Activated CD4-positive, alpha-beta T cell treated with anti-CD3 and anti-CD28 coated beads, Interleukin-2, amount 10 ng/mL, durations not matched to agents 7 days and 5 days (primary cell): Measurements from ENCODE around the gene CHST2. TPM values are rescaled to one million over a fixed set of nuclear protein-coding genes. Genes with fewer than 3 reads are reported as not detected.

Experiments used
- CTCF ChIA-PET: fragments of 350-600 bp; sonication (Branson Sonifier 250); formaldehyde crosslinking; loops from one replicate; lab custom pipeline; 2021; ENCODE audit warnings: antibody characterized with exemption; lab: Charles Lee
- POLR2A ChIA-PET: fragments of 350-600 bp; sonication (Branson Sonifier 250); formaldehyde crosslinking; loops from one replicate; lab custom pipeline; 2021; ENCODE audit warnings: antibody characterized with exemption; lab: Charles Lee
- DNase-seq: peaks from one replicate; pipeline ENCODE4 v3.0.0-alpha.2; 2020
- H3K27ac Mint-ChIP-seq: one replicate; pipeline ENCODE4 v1.8.0; 2021; ENCODE audit warnings: mild to moderate bottlenecking, moderate library complexity, mixed read lengths
- H3K27me3 Mint-ChIP-seq: one replicate; pipeline ENCODE4 v1.8.0; 2021; ENCODE audit warnings: mixed read lengths
- H3K36me3 Mint-ChIP-seq: one replicate; pipeline ENCODE4 v1.8.0; 2021; ENCODE audit warnings: low read depth, mixed read lengths
- H3K4me1 Mint-ChIP-seq: one replicate; pipeline ENCODE4 v1.8.0; 2021; ENCODE audit warnings: mixed read lengths
- H3K4me3 Mint-ChIP-seq: one replicate; pipeline ENCODE4 v1.8.0; 2021; ENCODE audit warnings: mild to moderate bottlenecking, moderate library complexity, mixed read lengths
- H3K9me3 Mint-ChIP-seq: one replicate; pipeline ENCODE4 v1.8.0; 2021; ENCODE audit warnings: mixed read lengths
- total RNA-seq, 2 experiments: library from RNA; stranded (reverse); gene quantifications; one replicate each; pipeline ENCODE4 v1.2.3, GENCODE V29; 2021

The CHST2 gene
- total RNA-seq, 2 experiments from 2014 or later = 1.3 to 1.7 TPM

DNA sequence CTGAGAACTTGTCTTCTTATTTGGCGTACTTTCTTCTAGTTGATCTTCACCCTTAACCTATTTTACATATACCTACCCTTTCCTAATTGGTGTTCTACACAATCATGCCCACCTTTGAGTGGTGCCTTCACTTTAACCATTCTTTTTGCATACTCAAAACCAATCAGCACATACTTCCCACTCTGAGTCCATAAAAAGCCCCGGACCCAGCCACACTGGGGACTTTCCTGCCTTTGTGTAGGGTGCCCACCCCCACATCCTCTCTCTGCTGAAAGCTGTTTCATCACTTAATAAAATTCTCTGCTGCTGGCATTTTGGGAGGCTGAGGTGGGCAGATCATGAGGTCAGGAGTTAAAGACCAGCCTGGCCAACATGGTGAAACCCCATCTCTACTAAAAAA lies 15.9 kb upstream of the CHST2 start:
- H3K27me3 Mint-ChIP-seq = no peaks in the 10 kb centered on the region
- no peaks in the 10 kb centered on the region for H3K36me3 Mint-ChIP-seq
- no peak overlapping the region for H3K4me3 Mint-ChIP-seq
- DNase-seq = no peak
- ChIA-PET POLR2A (no interaction called here), CTCF (interaction anchor here (1.1 kb wide), 1 partner anchor 9 kb away, joined by 4 read pairs; no protein-coding TSS in a partner anchor)
- no peaks in the 10 kb centered on the region for H3K4me1 Mint-ChIP-seq
- H3K9me3 Mint-ChIP-seq = peaks cover 28% of the 10 kb centered on the region
- H3K27ac Mint-ChIP-seq = no peak overlapping the region

DNA sequence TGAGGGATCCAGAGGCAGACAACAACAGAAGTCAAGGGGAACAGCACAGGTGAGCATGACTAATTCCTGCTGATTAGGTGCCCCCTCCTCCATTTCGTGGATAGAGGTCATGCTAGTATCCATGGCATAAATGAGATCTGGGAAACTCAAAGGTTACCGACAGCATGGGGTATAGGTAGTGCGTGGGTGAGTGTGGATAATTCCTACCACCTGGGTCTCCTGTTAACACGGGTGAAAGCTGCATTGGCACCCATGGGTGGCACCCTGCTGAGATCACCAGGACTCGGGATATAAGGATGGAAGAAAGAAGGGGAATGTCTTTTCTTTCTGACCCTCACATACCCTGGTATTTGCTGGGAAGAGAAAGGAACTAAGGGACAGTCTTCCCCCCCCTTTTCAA lies 14.4 kb upstream of the CHST2 start:
- CTCF ChIA-PET = no interaction called here
- Mint-ChIP-seq H3K36me3 (no peaks in the 10 kb centered on the region), H3K9me3 (peaks cover 28% of the 10 kb centered on the region), H3K27me3 (no peaks in the 10 kb centered on the region), H3K4me1 (no peaks in the 10 kb centered on the region), H3K27ac (no peak overlapping the region), H3K4me3 (no peak overlapping the region)
- DNase-seq = no peak
- POLR2A ChIA-PET = no interaction called here

DNA sequence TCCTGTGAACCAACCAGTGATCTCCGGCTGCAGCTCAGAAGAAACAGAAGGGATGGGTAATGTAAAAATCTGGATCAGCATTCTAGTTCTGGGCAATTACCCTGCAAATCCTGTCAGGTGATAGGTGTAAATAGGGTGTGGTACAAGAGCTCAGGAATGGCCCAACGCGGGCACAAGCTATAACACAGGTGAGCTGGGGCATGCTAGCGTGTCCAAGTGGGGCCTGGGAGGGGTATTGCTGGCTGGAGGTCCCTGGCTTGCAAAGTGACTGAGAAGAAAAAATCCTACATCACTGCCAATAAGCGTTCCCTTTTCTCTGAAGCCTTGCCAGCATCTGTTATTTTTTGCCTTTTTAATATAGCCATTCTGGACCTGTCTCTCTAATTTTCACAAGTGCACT lies 9.7 kb upstream of the CHST2 start:
- peaks cover 21% of the 10 kb centered on the region for H3K9me3 Mint-ChIP-seq
- POLR2A ChIA-PET = no interaction called here
- no peaks in the 10 kb centered on the region for H3K36me3 Mint-ChIP-seq
- DNase-seq = no peak
- no peak overlapping the region for H3K4me3 Mint-ChIP-seq
- H3K27me3 Mint-ChIP-seq = no peaks in the 10 kb centered on the region
- no peaks in the 10 kb centered on the region for H3K4me1 Mint-ChIP-seq
- no peak overlapping the region for H3K27ac Mint-ChIP-seq
- CTCF ChIA-PET = no interaction called here

DNA sequence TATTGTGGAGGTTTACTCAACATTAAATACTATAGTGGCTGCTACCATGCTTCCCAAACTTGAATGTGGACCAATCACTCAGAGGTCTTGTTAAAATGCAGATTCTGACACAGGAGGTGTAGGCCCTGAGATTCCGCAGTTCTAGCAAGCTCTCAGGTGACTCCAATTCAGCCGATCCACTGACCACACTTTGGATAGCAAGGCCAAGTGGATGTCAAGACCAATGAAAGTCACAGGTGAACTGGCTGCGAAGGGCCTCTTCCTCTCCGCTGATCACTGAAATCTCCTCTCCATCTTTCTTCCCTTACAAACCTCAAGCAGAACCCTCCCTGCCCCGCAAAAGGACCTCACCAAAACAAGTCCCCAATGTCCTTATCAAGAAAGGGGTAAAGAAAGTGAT lies 9.2 kb upstream of the CHST2 start:
- Mint-ChIP-seq H3K4me1 (no peaks in the 10 kb centered on the region), H3K27me3 (no peaks in the 10 kb centered on the region), H3K27ac (no peak overlapping the region), H3K36me3 (no peaks in the 10 kb centered on the region), H3K9me3 (peaks cover 16% of the 10 kb centered on the region), H3K4me3 (no peak overlapping the region)
- POLR2A ChIA-PET = no interaction called here
- no peak for DNase-seq
- CTCF ChIA-PET = no interaction called here

DNA sequence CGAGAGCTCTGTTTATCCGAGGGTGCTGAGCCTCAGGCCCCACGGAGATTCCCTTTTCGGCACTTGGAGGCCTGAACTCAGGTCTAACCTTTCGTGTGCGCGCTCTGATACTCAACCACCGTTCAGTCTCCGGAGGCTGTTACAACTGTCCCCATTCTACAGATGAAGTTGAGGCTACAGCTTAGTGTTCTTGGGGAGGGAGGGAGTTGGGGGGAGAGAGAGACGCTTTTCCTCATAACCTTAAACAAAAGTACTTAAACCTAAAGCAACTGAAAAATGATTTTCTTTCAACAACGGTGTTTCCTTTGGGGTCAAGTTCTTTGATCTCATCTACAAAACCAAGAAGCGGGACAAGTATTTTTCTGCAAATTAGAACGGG lies 952 bp upstream of the CHST2 start:
- CTCF ChIA-PET = no interaction called here
- Mint-ChIP-seq H3K27me3 (peaks cover 15% of the 10 kb centered on the region), H3K4me1 (peaks cover 43% of the 10 kb centered on the region), H3K9me3 (no peaks in the 10 kb centered on the region), H3K27ac (peak overlapping the region; percentile 78), H3K36me3 (peaks cover 2% of the 10 kb centered on the region), H3K4me3 (peak overlapping the region; percentile 83)
- DNase-seq = no peak
- POLR2A ChIA-PET = no interaction called here

- POLR2A ChIA-PET = no interaction called here
- CTCF ChIA-PET = interaction anchor here (0.8 to 1.8 kb wide), 4 partner anchors 8 to 554 kb away, joined by 3 to 5 read pairs (median 4); no protein-coding TSS in a partner anchor
- peak overlapping the region; percentile 83 for H3K4me3 Mint-ChIP-seq
- H3K9me3 Mint-ChIP-seq = no peaks in the 10 kb centered on the region
- peak; percentile 37 for DNase-seq
- peaks cover 50% of the 10 kb centered on the region for H3K4me1 Mint-ChIP-seq
- H3K36me3 Mint-ChIP-seq = peaks cover 2% of the 10 kb centered on the region
- H3K27me3 Mint-ChIP-seq = peaks cover 15% of the 10 kb centered on the region
- H3K27ac Mint-ChIP-seq = peak overlapping the region; percentile 71
These were observed 574 bp downstream of the CHST2 start for GRCh38 chr3:143119974-143120715.

DNA sequence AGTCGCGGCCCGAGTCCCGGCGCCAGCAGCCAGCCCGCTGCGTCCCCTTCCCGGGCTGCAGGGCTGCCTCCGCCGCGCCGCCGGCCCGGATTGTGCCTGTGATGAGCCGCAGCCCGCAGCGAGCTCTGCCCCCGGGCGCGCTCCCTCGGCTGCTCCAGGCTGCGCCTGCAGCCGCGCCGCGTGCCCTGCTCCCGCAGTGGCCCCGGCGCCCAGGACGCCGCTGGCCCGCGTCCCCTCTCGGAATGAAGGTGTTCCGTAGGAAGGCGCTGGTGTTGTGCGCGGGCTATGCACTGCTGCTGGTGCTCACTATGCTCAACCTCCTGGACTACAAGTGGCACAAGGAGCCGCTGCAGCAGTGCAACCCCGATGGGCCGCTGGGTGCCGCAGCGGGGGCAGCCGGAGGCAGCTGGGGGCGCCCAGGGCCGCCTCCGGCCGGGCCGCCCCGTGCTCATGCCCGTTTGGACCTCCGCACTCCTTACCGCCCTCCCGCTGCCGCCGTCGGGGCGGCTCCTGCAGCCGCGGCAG lies 1.2 kb downstream of the CHST2 start:
- ChIA-PET CTCF (interaction anchor here (0.8 to 1.8 kb wide), 4 partner anchors 9 to 553 kb away, joined by 3 to 5 read pairs (median 4); no protein-coding TSS in a partner anchor), POLR2A (interaction anchor here (1.1 kb wide), 1 partner anchor 43 kb away, joined by 3 read pairs; no protein-coding TSS in a partner anchor)
- Mint-ChIP-seq H3K9me3 (no peaks in the 10 kb centered on the region), H3K27me3 (peaks cover 15% of the 10 kb centered on the region), H3K27ac (no peak overlapping the region), H3K4me3 (peak overlapping the region; percentile 69), H3K36me3 (peaks cover 2% of the 10 kb centered on the region), H3K4me1 (peaks cover 50% of the 10 kb centered on the region)
- peak; percentile 46 for DNase-seq

DNA sequence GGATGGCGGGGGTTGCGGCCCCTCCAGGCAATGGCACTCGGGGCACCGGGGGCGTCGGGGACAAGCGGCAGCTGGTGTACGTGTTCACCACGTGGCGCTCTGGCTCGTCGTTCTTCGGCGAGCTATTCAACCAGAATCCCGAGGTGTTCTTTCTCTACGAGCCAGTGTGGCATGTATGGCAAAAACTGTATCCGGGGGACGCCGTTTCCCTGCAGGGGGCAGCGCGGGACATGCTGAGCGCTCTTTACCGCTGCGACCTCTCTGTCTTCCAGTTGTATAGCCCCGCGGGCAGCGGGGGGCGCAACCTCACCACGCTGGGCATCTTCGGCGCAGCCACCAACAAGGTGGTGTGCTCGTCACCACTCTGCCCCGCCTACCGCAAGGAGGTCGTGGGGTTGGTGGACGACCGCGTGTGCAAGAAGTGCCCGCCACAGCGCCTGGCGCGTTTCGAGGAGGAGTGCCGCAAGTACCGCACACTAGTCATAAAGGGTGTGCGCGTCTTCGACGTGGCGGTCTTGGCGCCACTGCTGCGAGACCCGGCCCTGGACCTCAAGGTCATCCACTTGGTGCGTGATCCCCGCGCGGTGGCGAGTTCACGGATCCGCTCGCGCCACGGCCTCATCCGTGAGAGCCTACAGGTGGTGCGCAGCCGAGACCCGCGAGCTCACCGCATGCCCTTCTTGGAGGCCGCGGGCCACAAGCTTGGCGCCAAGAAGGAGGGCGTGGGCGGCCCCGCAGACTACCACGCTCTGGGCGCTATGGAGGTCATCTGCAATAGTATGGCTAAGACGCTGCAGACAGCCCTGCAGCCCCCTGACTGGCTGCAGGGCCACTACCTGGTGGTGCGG lies 1.9 kb downstream of the CHST2 start:
- peak overlapping the region; percentile 69 for H3K4me3 Mint-ChIP-seq
- H3K36me3 Mint-ChIP-seq = peaks cover 2% of the 10 kb centered on the region
- POLR2A ChIA-PET = interaction anchor here (1.1 kb wide), 1 partner anchor 42 kb away, joined by 3 read pairs; no protein-coding TSS in a partner anchor
- peak; percentile 71 for DNase-seq
- CTCF ChIA-PET = interaction anchor here (0.8 to 1.8 kb wide), 4 partner anchors 10 to 553 kb away, joined by 3 to 5 read pairs (median 4); no protein-coding TSS in a partner anchor
- peaks cover 15% of the 10 kb centered on the region for H3K27me3 Mint-ChIP-seq
- peaks cover 47% of the 10 kb centered on the region for H3K4me1 Mint-ChIP-seq
- H3K9me3 Mint-ChIP-seq = no peaks in the 10 kb centered on the region
- no peak overlapping the region for H3K27ac Mint-ChIP-seq

GRCh38 chr3:143122089-143122430 lies 2.5 kb downstream of the CHST2 start:
- peaks cover 41% of the 10 kb centered on the region for H3K4me1 Mint-ChIP-seq
- no peak for DNase-seq
- CTCF ChIA-PET = no interaction called here
- peaks cover 2% of the 10 kb centered on the region for H3K36me3 Mint-ChIP-seq
- POLR2A ChIA-PET = no interaction called here
- no peaks in the 10 kb centered on the region for H3K9me3 Mint-ChIP-seq
- peaks cover 14% of the 10 kb centered on the region for H3K27me3 Mint-ChIP-seq
- H3K4me3 Mint-ChIP-seq = no peak overlapping the region
- no peak overlapping the region for H3K27ac Mint-ChIP-seq

DNA sequence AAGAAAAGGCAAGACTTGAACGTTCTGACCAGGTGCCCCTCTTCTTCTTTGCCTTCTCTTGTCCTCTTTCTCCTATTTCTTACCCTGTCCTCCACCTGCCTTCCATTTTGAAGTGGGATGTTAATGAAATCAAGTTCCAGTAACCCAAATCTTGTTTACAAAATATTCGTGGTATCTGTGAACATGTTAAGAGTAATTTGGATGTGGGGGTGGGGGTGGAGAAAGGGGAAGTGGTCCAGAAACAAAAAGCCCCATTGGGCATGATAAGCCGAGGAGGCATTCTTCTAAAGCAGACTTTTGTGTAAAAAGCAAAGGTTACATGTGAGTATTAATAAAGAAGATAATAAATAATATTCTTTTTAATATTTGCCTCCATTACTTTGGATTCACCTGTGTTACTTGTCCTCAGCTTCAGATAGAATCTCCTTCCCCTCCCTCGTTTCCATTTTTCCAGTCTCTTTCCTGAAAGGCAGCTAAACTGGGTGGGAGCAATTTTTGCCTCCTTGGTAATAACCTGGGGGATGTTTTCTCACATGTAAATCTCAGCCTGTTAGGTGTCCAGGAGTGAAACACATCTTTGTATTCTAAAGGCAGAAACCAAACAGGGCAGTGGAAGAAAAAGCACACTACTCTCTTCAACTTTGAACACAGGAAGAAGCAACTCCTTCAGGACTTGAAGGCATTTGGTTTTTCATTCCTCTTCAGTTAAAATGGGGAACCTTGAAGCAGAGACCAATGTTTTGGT lies 3.2 kb downstream of the CHST2 start:
- Mint-ChIP-seq H3K27ac (no peak overlapping the region), H3K4me1 (peaks cover 37% of the 10 kb centered on the region), H3K27me3 (peaks cover 9% of the 10 kb centered on the region), H3K9me3 (no peaks in the 10 kb centered on the region), H3K36me3 (peaks cover 2% of the 10 kb centered on the region), H3K4me3 (peak overlapping the region; percentile 33)
- POLR2A ChIA-PET = no interaction called here
- CTCF ChIA-PET = interaction anchor here (0.6 kb wide), 1 partner anchor 336 kb away, joined by 4 read pairs; no protein-coding TSS in a partner anchor
- no peak for DNase-seq

- DNase-seq = no peak
- Mint-ChIP-seq H3K4me1 (peaks cover 35% of the 10 kb centered on the region), H3K9me3 (no peaks in the 10 kb centered on the region), H3K27me3 (peaks cover 5% of the 10 kb centered on the region), H3K4me3 (no peak overlapping the region), H3K36me3 (peaks cover 2% of the 10 kb centered on the region), H3K27ac (no peak overlapping the region)
- ChIA-PET POLR2A (interaction anchor here (0.5 kb wide), 1 partner anchor 49 kb away, joined by 3 read pairs; no protein-coding TSS in a partner anchor), CTCF (interaction anchor here (0.6 kb wide), 2 partner anchors 174 to 335 kb away, joined by 3 to 4 read pairs; no protein-coding TSS in a partner anchor)
These were observed 3.9 kb downstream of the CHST2 start for GRCh38 chr3:143123353-143123984.
